LNCaP clone FGC (cell line): ENCODE results near the gene EPC2.

ENCODE experiments used
- DNase-seq: peaks from one replicate; pipeline ENCODE4 v3.0.0-alpha.2; 2011; ENCODE audit warnings: low read depth
- H3K4me3 ChIP-seq: 2 replicates; pipeline ENCODE4 v1.5.1; 2011; ENCODE audit warnings: mild to moderate bottlenecking, low read depth, low read length, control low read depth
- CTCF ChIP-seq: IDR thresholded peaks from 2 replicates; pipeline ENCODE4 v1.5.1; 2012; ENCODE audit warnings: mild to moderate bottlenecking; ENCODE audit not compliant: control insufficient read depth, insufficient read depth; ENCODE audit errors: extremely low read depth

EPC2 gene

GRCh38 chr2:148716378-148716920, 71.9 kb downstream of the EPC2 start:
- no peak for DNase-seq
- no peak for TF ChIP-seq CTCF
- no peak overlapping the region for H3K4me3 ChIP-seq

GRCh38 chr2:148718039-148718438, 73.5 kb downstream of the EPC2 start:
- DNase-seq = no peak
- no peak overlapping the region for H3K4me3 ChIP-seq
- no peak for TF ChIP-seq CTCF

- DNase-seq = no peak
- TF ChIP-seq CTCF = no peak
- no peak overlapping the region for H3K4me3 ChIP-seq
Observed at GRCh38 chr2:148719195-148719749, 74.7 kb downstream of the EPC2 start.

GRCh38 chr2:148719941-148720436, 75.4 kb downstream of the EPC2 start:
- H3K4me3 ChIP-seq = no peak overlapping the region
- DNase-seq = no peak
- no peak for TF ChIP-seq CTCF

GRCh38 chr2:148720501-148721001, 76.0 kb downstream of the EPC2 start:
- no peak for TF ChIP-seq CTCF
- H3K4me3 ChIP-seq = no peak overlapping the region
- DNase-seq = no peak

- no peak for TF ChIP-seq CTCF
- DNase-seq = no peak
- no peak overlapping the region for H3K4me3 ChIP-seq
Observed at GRCh38 chr2:148721520-148721931, 77.0 kb downstream of the EPC2 start.
